Type B pancreatic cell (in vitro differentiated cells): ENCODE measurements around the gene OR7A5. TPM values are rescaled to one million over a fixed set of nuclear protein-coding genes. Genes with fewer than 3 reads are reported as not detected.
"Not testable (repeated sequence)": the region's sequence is repeated elsewhere in the genome, so short reads cannot be mapped to it uniquely, and the experiment has no call there.

Experiments
- DNase-seq: peaks from one replicate; pipeline ENCODE4 v3.0.0; 2021; ENCODE audit warnings: mixed read lengths; ENCODE audit not compliant: unreplicated experiment; ENCODE audit errors: extremely low spot score
- H3K27ac Mint-ChIP-seq: 2 replicates; pipeline ENCODE4 v1.8.0; 2021; ENCODE audit warnings: mild to moderate bottlenecking, mixed read lengths
- H3K27me3 Mint-ChIP-seq: 2 replicates; pipeline ENCODE4 v1.8.0; 2021; ENCODE audit warnings: mixed read lengths
- H3K36me3 Mint-ChIP-seq: 2 replicates; pipeline ENCODE4 v1.8.0; 2021; ENCODE audit warnings: mixed read lengths
- H3K4me1 Mint-ChIP-seq: one replicate; pipeline ENCODE4 v1.8.0; 2021; ENCODE audit warnings: mixed read lengths; ENCODE audit not compliant: unreplicated experiment
- H3K4me3 Mint-ChIP-seq: 2 replicates; pipeline ENCODE4 v1.8.0; 2021; ENCODE audit warnings: mild to moderate bottlenecking, mixed read lengths
- H3K9me3 Mint-ChIP-seq: 2 replicates; pipeline ENCODE4 v1.8.0; 2021; ENCODE audit warnings: mixed read lengths
- total RNA-seq: library from RNA; stranded (reverse); gene quantifications from 2 replicates; pipeline ENCODE4 v1.2.1, GENCODE V29; 2021; ENCODE audit warnings: low replicate concordance
- TF ChIP-seq, protein P1 (sequence below): fragments of 200-600 bp; sonication (generic); conservative IDR thresholded peaks from 2 replicates; pipeline ENCODE4 v1.5.0; 2021; ENCODE audit warnings: antibody characterized with exemption, mild to moderate bottlenecking

OR7A5 gene
- total RNA-seq, 1 donor from 2014 or later, result not detected

DNA sequence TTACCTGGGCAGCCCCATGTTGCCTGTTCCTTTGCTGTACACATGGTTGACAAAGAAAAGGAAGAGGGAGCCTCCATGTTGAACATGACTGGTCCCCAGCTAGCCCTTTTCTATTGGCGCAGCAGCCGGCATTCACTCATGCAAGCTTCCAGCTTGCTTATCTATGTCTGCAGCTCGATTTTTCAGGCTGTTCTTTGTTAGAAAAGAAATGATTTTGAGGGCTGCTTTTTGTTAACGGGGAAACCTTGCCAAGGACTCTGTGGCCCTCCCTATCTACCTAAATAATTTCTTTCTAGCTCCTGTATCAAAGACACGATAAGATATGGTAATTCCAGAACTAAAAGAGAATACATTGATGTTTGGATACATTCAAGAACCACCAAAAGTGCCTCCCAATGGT lies 36.2 kb downstream of the OR7A5 start:
- no peaks in the 10 kb centered on the region for H3K27me3 Mint-ChIP-seq
- H3K4me1 Mint-ChIP-seq, result no peaks in the 10 kb centered on the region
- no peaks in the 10 kb centered on the region for H3K36me3 Mint-ChIP-seq
- TF ChIP-seq, protein P1, sequence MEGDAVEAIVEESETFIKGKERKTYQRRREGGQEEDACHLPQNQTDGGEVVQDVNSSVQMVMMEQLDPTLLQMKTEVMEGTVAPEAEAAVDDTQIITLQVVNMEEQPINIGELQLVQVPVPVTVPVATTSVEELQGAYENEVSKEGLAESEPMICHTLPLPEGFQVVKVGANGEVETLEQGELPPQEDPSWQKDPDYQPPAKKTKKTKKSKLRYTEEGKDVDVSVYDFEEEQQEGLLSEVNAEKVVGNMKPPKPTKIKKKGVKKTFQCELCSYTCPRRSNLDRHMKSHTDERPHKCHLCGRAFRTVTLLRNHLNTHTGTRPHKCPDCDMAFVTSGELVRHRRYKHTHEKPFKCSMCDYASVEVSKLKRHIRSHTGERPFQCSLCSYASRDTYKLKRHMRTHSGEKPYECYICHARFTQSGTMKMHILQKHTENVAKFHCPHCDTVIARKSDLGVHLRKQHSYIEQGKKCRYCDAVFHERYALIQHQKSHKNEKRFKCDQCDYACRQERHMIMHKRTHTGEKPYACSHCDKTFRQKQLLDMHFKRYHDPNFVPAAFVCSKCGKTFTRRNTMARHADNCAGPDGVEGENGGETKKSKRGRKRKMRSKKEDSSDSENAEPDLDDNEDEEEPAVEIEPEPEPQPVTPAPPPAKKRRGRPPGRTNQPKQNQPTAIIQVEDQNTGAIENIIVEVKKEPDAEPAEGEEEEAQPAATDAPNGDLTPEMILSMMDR, result no peak
- DNase-seq, result no peak
- no peak overlapping the region for H3K27ac Mint-ChIP-seq
- H3K4me3 Mint-ChIP-seq, result no peak overlapping the region
- no peaks in the 10 kb centered on the region for H3K9me3 Mint-ChIP-seq

DNA sequence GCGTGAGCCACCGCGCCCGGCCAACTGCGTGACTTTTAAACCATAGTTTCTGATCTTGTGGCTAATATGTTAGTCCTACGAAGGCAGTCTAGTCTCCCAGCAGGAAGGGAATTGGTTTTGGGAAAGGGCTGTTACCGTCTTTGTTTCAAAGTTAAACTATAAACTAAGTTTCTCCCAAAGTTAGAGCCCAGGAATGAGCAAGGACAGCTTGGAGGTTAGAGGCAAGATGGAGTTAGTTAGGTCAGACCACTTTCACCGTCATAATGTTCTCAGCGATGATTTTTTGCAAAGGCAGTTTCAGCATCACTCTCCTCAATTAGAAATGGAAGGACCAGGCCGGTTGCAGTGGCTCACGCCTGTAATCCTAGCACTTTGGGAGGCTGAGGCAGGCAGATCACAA lies 39.0 kb downstream of the OR7A5 start:
- Mint-ChIP-seq H3K27me3 (no peaks in the 10 kb centered on the region), H3K36me3 (no peaks in the 10 kb centered on the region), H3K4me3 (no peak overlapping the region), H3K4me1 (no peaks in the 10 kb centered on the region), H3K27ac (no peak overlapping the region), H3K9me3 (no peaks in the 10 kb centered on the region)
- no peak for DNase-seq
- TF ChIP-seq, protein P1, result no peak

DNA sequence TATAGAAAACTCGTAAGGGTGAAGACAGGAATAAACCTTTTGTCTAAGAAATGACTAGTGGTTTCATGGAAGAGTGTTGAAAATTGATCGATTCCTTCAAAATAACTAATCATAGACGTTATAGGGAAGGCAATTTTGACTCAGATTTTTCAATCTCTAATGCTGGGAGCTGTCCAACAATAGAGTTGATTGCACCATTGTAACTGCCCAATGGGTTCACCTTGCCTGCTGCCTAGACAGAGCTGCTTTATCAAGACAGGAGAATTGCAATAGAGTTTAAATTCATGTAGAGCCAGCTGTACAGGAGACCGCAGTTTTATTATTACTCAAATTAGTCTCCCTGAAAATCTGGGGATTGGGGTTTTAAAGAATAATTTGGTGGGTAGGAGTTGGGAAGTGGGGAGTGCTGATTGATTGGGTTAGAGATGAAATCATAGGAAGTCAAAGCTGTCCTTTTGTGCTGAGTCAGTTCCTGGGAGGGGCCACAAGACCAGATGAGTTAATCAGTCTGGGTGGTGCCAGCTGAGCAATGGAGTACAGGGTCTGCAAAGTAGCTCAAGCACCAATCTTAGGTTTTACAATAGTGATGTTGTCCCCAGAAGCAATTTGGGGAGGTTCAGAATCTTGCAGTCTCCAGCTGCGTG lies 39.8 kb downstream of the OR7A5 start:
- Mint-ChIP-seq H3K36me3 (no peaks in the 10 kb centered on the region), H3K4me3 (no peak overlapping the region), H3K27ac (no peak overlapping the region), H3K27me3 (no peaks in the 10 kb centered on the region), H3K4me1 (no peaks in the 10 kb centered on the region), H3K9me3 (no peaks in the 10 kb centered on the region)
- TF ChIP-seq, protein P1, result no peak
- no peak for DNase-seq

DNA sequence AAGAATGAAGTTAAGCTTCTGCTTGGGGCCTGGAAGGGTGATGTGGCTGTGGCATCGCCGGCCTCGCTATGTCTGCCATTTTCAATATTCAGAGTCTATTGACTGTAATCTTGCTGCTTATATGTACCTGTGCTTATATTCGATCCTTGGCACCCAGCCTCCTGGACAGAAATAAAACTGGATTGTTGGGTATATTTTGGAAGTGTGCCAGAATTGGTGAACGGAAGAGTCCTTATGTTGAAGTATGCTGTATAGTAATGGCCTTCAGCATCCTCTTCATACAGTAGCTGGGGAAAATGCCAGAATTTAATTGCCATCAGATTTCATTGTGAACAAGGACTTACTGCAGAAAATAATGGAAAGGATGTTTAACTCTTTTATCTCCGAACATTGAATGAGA lies 42.7 kb downstream of the OR7A5 start:
- not testable (repeated sequence) for H3K27ac Mint-ChIP-seq, H3K27me3 Mint-ChIP-seq, H3K9me3 Mint-ChIP-seq, H3K4me1 Mint-ChIP-seq, H3K36me3 Mint-ChIP-seq, H3K4me3 Mint-ChIP-seq, DNase-seq

DNA sequence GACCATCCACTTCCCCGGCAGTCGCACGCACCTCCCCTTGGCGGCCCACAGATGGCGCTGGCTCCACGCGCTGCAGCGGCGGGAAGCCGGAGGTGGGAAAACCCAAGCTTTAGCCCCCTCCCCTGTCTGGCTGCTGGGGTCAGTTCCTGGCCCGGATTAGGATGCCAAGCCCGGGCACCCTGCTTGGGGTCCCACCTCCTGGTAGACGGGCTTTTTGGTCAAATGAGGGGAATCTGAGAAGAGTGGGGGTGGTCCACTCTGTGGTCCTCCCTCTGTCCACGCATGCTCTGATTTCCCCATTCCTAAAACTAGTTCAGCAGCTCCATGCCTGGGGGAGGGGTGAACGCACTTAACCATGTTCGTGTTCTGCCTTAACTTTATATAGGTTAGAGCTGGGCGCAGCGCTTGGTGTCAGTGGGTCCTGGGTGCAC lies 48.5 kb downstream of the OR7A5 start:
- DNase-seq, result peak; percentile 65
- no peak overlapping the region for H3K27ac Mint-ChIP-seq
- H3K36me3 Mint-ChIP-seq, result no peaks in the 10 kb centered on the region

DNA sequence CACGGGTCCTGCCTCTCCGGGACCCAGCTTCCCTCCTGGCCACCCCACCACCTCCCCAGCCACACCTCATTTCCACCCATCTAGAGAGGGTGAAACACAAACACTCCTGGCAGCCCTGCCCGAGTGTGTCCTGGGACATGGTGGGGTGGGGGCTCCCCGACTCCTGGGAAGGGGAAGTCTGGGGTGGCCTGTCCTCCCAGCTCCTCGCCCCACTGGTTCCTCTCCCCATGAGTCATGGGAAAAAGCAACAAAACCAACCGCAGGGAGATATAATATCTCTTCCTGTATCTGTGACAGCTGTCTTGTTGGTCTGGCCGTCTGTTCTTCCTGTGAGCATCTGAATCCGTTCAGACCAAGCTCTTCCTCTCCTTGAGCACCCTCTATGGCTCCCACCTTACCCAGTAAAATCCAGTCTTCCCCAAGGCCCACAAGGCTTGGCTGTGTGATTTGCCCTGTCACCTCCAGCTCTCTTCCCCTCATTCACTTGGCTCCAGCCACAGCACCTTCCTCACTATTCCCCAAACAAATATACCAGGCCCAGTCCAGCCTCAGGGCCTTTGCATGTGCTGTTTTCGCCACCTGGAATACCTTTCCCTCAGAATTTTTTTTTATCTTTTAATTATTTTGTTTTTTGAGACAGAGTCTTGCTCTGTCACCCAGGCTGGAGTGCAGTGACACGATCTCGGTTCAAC lies 49.7 kb downstream of the OR7A5 start:
- H3K4me3 Mint-ChIP-seq, H3K27me3 Mint-ChIP-seq, H3K9me3 Mint-ChIP-seq, H3K27ac Mint-ChIP-seq, H3K4me1 Mint-ChIP-seq, H3K36me3 Mint-ChIP-seq: not testable (repeated sequence)
- peak; percentile 36 for DNase-seq

More for the DNA sequence above, 48.5 kb downstream of the OR7A5 start:
- TF ChIP-seq, protein P1, result peak; percentile 81
- Mint-ChIP-seq H3K4me1 (no peaks in the 10 kb centered on the region), H3K27me3 (peaks cover 3% of the 10 kb centered on the region), H3K9me3 (no peaks in the 10 kb centered on the region), H3K4me3 (no peak overlapping the region)

DNA sequence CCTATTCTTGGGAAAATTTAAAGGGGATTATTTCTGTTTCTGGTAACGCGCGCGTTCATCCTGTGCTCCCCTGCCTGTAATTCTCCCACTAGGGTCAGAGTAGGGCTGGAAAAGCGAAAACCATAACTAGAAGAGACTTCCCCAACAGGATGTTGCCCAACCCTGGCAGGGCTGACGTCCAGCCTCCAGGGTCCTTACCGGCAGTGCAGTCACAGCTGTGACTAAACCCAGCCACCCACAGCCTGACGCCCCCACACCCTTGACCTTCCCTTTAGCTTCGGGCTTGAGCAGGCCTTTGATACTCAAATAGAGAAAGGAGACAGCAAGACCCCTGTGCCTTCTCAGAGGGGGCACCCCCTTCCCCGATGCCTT lies 50.3 kb downstream of the OR7A5 start:
- H3K36me3 Mint-ChIP-seq, H3K27ac Mint-ChIP-seq, H3K9me3 Mint-ChIP-seq, H3K27me3 Mint-ChIP-seq, DNase-seq, H3K4me3 Mint-ChIP-seq, H3K4me1 Mint-ChIP-seq: not testable (repeated sequence)

DNA sequence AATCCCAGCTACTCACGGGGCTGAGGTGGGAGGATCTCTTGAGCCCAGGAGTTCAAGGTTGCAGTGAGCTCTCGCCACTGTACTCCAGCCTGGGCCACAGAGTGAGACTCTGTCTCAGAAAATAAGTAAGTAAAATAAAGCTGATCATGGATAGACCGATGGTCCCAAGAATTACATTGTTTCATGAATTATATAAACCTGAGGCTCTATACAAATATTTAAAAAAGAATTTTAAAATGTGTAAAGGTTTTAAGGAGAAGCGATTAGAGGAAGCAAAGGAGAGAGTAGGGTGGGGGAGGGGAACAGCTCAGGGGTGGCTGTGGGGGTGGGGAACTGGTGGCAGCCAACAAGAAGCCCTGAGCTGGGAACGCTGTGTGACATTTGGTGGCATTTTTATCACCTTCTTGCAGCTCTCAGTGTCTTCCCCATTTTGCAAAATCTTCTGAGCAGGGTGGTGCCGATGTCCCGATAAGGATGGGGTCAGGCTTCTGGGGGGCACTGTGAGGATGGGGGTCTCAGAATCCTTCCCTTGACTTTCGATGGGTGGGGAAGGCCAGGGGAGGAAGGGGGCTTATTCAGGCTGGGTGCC lies 51.5 kb downstream of the OR7A5 start:
- not testable (repeated sequence) for H3K36me3 Mint-ChIP-seq

More for the DNA sequence above, 51.5 kb downstream of the OR7A5 start:
- H3K4me3 Mint-ChIP-seq, H3K9me3 Mint-ChIP-seq, DNase-seq, H3K27me3 Mint-ChIP-seq, H3K27ac Mint-ChIP-seq, H3K4me1 Mint-ChIP-seq: not testable (repeated sequence)
